Stimulated activated CD8-positive, alpha-beta memory T cell treated with anti-CD3 and anti-CD28 coated beads, Interleukin-7, amount 100 ng/mL, for 48 hours (primary cell): ENCODE measurements around the gene MAML3.

Experiments used
- DNase-seq, 2 donors: peaks; one replicate each; pipeline ENCODE4 v3.0.0-alpha.2; 2020; ENCODE audit warnings: low read depth in 1 of 2; ENCODE audit errors: extremely low read depth in 1 of 2

MAML3 gene

GRCh38 chr4:140156529-140157171 lies 2.7 kb upstream of the MAML3 start:
- DNase-seq: no peak

GRCh38 chr4:140154572-140154891 lies 548 bp upstream of the MAML3 start:
- no peak for DNase-seq

GRCh38 chr4:140153419-140153717 lies 616 bp downstream of the MAML3 start:
- DNase-seq: no peak

GRCh38 chr4:140152751-140153418 lies 1.1 kb downstream of the MAML3 start:
- no peak for DNase-seq

GRCh38 chr4:140152013-140152703 lies 1.8 kb downstream of the MAML3 start:
- peak in 1 of 2 donors; percentile 60 for DNase-seq

GRCh38 chr4:140151699-140152012 lies 2.3 kb downstream of the MAML3 start:
- DNase-seq: no peak

- DNase-seq: peak in 1 of 2 donors; percentile 52
Observed at GRCh38 chr4:140150886-140151698, 2.9 kb downstream of the MAML3 start.

GRCh38 chr4:140150636-140150885 lies 3.4 kb downstream of the MAML3 start:
- DNase-seq: no peak

GRCh38 chr4:140149846-140150635 lies 3.9 kb downstream of the MAML3 start:
- no peak for DNase-seq

- no peak for DNase-seq
Observed at GRCh38 chr4:140144050-140144449, 9.9 kb downstream of the MAML3 start.

- DNase-seq: no peak
Observed at GRCh38 chr4:140141210-140141835, 12.7 kb downstream of the MAML3 start.

- DNase-seq: no peak
Observed at GRCh38 chr4:140140566-140140965, 13.4 kb downstream of the MAML3 start.

- no peak for DNase-seq
Observed at GRCh38 chr4:140138428-140138827, 15.6 kb downstream of the MAML3 start.

GRCh38 chr4:140137671-140138070 lies 16.3 kb downstream of the MAML3 start:
- DNase-seq: no peak

GRCh38 chr4:140136509-140136908 lies 17.5 kb downstream of the MAML3 start:
- no peak for DNase-seq

GRCh38 chr4:140135529-140136088 lies 18.4 kb downstream of the MAML3 start:
- DNase-seq: no peak

- DNase-seq: no peak
Observed at GRCh38 chr4:140134746-140135425, 19.1 kb downstream of the MAML3 start.

GRCh38 chr4:140133576-140133975 lies 20.4 kb downstream of the MAML3 start:
- no peak for DNase-seq

- no peak for DNase-seq
Observed at GRCh38 chr4:140131675-140132229, 22.2 kb downstream of the MAML3 start.

- DNase-seq: no peak
Observed at GRCh38 chr4:140130677-140131076, 23.3 kb downstream of the MAML3 start.
